RWPE2 (cell line): Measurements from ENCODE around the gene NR2F2.

Experiments
- ATAC-seq: fragments of 200-7000 bp; cut with Tn5 transposase; 3 replicates; pipeline ENCODE4 v1.9.1; 2021; ENCODE audit warnings: low read depth
- DNase-seq: peaks from one replicate; pipeline ENCODE4 v3.0.0-alpha.2; 2020; ENCODE audit warnings: low spot score
- H3K27ac ChIP-seq: fragments of 450-650 bp; 2 replicates; pipeline ENCODE4 v1.5.1; 2017; ENCODE audit warnings: mild to moderate bottlenecking; ENCODE audit not compliant: poor library complexity, severe bottlenecking
- H3K27me3 ChIP-seq: fragments of 250-450 bp; sonication (Bioruptor Pico); 2 replicates; pipeline ENCODE4 v1.5.1; 2021; ENCODE audit warnings: mild to moderate bottlenecking, moderate library complexity; ENCODE audit not compliant: insufficient read depth, poor library complexity, severe bottlenecking
- H3K36me3 ChIP-seq: fragments of 250-450 bp; sonication (Bioruptor Pico); 2 replicates; pipeline ENCODE4 v1.5.1; 2020; ENCODE audit warnings: low read depth, mild to moderate bottlenecking, moderate library complexity
- H3K4me1 ChIP-seq: fragments of 250-450 bp; sonication (Bioruptor Pico); 2 replicates; pipeline ENCODE4 v1.5.1; 2021; ENCODE audit warnings: mild to moderate bottlenecking, moderate library complexity; ENCODE audit not compliant: insufficient read depth, poor library complexity, severe bottlenecking
- H3K4me3 ChIP-seq: fragments of 250-450 bp; sonication (Bioruptor Pico); 2 replicates; pipeline ENCODE4 v1.5.1; 2021; ENCODE audit warnings: mild to moderate bottlenecking, moderate library complexity; ENCODE audit not compliant: severe bottlenecking
- H3K9me3 ChIP-seq: fragments of 250-450 bp; sonication (Bioruptor Pico); 2 replicates; pipeline ENCODE4 v1.5.1; 2021; ENCODE audit warnings: mild to moderate bottlenecking, moderate library complexity; ENCODE audit not compliant: severe bottlenecking
- TF ChIP-seq, protein P1 (sequence below): fragments of 450-650 bp; IDR thresholded peaks from one replicate; pipeline ENCODE4 v1.5.1; 2017; ENCODE audit warnings: mild to moderate bottlenecking, moderate library complexity; ENCODE audit not compliant: poor library complexity, severe bottlenecking

NR2F2 gene

DNA sequence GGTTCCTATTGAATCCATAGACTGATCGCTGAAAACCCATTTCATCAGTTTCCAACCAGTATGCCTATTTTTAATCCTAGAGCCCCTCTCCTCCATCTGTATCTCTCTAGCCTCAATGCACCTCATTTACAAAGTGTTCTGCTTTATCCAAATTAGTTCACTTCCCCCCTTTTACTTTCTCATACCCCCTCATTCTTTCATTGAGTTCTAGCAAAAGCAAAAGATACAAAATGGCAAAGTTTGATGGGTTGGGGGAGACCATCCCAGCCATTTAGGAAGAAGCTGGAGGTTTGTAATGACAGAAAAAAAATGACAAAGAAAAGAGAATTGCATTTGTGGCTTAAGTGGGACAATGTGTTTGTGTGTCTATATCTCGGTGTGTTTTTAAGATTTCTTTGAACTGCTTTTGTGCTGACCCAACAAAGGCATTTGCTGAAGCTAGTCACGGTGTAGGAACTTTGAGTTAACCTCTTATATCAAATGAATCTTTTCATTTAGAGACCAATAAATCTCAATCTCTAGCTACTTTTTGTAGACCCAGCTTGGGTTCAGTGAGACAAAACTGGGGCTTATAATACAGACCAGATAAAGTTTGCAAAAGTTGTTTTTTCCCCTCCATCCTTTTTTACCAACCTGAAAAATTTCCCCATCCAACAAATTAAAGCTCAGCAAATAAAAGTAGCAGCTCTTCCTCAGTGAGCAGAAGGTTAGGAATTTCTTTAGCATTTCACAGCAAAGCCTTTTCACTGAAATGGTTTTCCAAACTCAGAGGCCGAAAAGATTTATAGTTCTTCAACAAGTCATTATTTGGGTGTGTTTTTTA, 18.7 kb downstream of the NR2F2 start:
- Histone ChIP-seq H3K27ac (no peak overlapping the region), H3K9me3 (no peaks in the 10 kb centered on the region), H3K4me3 (no peak overlapping the region), H3K4me1 (no peaks in the 10 kb centered on the region), H3K27me3 (no peaks in the 10 kb centered on the region), H3K36me3 (peaks cover 13% of the 10 kb centered on the region)
- TF ChIP-seq, protein P1, sequence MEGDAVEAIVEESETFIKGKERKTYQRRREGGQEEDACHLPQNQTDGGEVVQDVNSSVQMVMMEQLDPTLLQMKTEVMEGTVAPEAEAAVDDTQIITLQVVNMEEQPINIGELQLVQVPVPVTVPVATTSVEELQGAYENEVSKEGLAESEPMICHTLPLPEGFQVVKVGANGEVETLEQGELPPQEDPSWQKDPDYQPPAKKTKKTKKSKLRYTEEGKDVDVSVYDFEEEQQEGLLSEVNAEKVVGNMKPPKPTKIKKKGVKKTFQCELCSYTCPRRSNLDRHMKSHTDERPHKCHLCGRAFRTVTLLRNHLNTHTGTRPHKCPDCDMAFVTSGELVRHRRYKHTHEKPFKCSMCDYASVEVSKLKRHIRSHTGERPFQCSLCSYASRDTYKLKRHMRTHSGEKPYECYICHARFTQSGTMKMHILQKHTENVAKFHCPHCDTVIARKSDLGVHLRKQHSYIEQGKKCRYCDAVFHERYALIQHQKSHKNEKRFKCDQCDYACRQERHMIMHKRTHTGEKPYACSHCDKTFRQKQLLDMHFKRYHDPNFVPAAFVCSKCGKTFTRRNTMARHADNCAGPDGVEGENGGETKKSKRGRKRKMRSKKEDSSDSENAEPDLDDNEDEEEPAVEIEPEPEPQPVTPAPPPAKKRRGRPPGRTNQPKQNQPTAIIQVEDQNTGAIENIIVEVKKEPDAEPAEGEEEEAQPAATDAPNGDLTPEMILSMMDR = no peak
- ATAC-seq = no peak
- DNase-seq = no peak

DNA sequence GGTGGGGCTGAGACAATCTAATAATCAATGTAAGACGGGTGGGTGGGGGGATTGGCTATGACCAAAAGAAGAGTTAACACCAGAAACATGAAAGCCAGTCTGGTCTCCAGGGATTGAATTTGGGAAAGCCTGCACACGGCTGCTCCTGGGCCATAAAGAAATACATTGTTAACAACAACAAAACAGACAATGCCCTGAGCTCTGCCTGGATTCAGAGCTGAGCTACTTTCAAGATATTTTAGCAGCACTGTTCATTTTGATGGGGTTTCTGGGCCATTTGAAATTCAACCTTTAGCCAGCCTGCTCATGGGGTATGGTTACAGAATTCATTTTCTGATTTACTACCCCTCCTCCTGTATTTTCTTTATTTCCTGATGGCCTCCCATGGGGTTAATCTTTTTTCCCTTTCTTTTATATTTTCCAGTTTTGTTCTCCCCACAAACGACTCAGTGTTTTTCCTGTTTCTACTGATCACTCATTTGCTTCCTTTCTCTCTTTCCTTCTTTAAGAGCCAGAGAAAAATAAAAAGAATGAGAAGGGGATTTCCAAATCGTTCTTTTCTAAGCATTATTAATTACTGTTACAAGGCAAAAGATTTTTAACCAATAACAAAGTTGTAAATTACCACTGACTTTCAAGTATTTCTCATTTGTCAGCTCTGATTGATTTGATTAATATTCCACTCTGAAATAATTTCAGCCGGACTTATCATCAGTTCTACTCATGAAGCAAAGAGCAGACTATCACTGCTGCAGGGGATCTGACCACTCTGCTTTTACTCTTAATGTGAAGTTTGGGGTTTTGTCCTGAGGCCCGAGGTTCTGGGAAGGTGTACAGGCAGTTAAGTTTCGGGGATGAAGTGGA, 19.6 kb downstream of the NR2F2 start:
- no peak for ATAC-seq

DNA sequence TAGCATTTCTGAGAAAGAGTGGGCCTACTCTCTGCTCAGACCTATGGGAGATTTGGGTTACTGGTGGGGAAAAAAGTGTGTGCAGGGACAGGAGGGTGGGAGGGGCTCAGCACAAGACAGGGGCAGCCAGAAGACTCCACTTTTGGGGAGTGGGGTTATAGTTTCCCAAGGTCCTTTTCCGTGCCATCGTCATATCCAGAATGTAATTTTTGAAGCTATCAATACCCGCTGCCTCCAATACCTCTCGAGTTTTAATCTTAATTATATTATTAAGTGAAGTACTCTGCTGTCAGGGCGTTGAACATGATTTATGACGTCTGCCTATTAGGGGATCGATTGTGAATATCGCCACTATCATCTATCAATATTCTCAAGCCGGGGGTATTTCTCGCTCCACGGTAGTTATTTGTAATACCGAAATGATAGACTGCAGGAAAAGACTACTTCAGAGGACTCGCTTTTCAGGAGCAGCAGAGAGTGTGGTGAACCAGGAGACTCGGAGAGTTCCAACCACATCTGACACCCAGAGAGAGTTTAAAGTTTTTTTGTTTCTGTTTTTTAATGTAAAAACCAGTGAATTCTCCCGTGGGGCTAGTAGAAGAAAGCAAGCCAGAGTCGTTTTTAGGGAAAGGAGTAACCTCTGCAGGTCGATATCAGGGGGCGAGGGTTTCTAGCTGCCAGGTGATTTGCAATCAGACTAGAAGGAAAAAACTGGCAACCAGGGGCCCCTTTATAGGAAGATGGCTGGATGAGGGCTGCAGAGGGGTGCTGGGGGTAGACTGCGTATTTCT, 20.6 kb downstream of the NR2F2 start:
- H3K27me3 ChIP-seq = no peaks in the 10 kb centered on the region
- H3K4me1 ChIP-seq = peaks cover 3% of the 10 kb centered on the region
- H3K27ac ChIP-seq = no peak overlapping the region
- no peak overlapping the region for H3K4me3 ChIP-seq
- no peaks in the 10 kb centered on the region for H3K9me3 ChIP-seq
- ATAC-seq (no peak), DNase-seq (no peak)
- TF ChIP-seq, protein P1 = no peak
- H3K36me3 ChIP-seq = peaks cover 8% of the 10 kb centered on the region

More for the DNA sequence above, 19.6 kb downstream of the NR2F2 start:
- peaks cover 3% of the 10 kb centered on the region for H3K4me1 ChIP-seq
- H3K9me3 ChIP-seq = no peaks in the 10 kb centered on the region
- no peak for DNase-seq
- H3K36me3 ChIP-seq = peaks cover 8% of the 10 kb centered on the region
- TF ChIP-seq, protein P1 = no peak
- H3K27me3 ChIP-seq = no peaks in the 10 kb centered on the region
- no peak overlapping the region for H3K4me3 ChIP-seq
- no peak overlapping the region for H3K27ac ChIP-seq

DNA sequence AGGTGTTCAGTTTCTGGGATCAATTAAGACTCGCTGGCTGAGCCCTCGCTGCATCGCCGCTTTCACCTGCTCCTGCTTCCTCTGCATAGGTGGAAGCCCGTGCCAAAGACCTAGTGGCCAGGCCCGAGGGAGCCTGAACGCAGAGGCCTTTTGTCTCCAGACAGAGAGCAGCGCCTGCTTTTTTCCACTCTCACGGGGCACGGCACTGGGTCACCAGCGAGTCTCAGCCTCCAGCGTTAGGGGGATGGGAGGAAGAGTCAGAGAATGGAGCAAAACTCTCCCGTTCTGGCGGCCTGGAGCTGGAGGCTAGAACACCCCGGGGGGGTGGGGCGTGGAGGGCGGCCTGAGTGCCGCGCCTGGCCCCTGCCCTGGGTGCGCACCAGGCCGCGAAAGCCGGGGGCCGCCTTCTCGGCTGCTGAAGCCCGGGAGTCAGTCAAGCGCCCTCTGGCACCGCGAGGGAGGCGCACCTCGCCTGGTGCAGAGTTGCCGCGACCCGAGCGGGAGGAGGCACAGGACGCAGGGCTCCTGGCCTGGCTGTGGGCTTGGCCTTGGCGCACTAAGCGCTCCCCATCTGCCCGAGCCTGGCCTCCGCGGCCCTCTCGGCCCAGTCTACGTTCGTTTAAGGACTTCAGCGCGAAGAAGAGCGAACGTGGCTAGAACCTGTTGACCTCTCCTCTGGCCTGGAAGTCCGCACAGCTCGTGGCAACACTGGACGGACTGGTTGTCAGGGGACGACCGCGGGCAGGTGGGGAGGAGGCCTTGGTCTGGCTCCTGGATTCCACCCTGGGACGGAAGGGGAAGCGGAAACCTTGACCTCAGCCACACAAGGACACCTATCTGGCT, 21.5 kb downstream of the NR2F2 start:
- no peak overlapping the region for H3K4me3 ChIP-seq
- ATAC-seq (no peak), DNase-seq (no peak)
- no peaks in the 10 kb centered on the region for H3K27me3 ChIP-seq
- peaks cover 3% of the 10 kb centered on the region for H3K4me1 ChIP-seq
- no peak overlapping the region for H3K27ac ChIP-seq
- 0 out of 2 replicates have a peak, but pooled peaks cover under 1% of the 10 kb centered on the region for H3K36me3 ChIP-seq
- H3K9me3 ChIP-seq = no peaks in the 10 kb centered on the region
- TF ChIP-seq, protein P1 = no peak
